HEK293 (cell line): Measurements from ENCODE around the gene GNLY.

Experiments
- PRDM10 ChIP-seq: fragments of 450-650 bp; formaldehyde crosslinking; IDR thresholded peaks from 2 replicates; pipeline ENCODE4 v1.5.1; 2016; ENCODE audit warnings: missing biosample characterization, missing genetic modification characterization
- TCF7L2 ChIP-seq: IDR thresholded peaks from 2 replicates; pipeline ENCODE4 v1.6.1; 2011; ENCODE audit warnings: low read depth, mild to moderate bottlenecking, inconsistent platforms, low read length, moderate library complexity, borderline replicate concordance
- ZNF24 ChIP-seq: fragments of 450-650 bp; formaldehyde crosslinking; IDR thresholded peaks from 2 replicates; pipeline ENCODE4 v1.5.1; 2016; ENCODE audit warnings: missing biosample characterization, missing genetic modification characterization
- ZNF596 ChIP-seq: fragments of 450-650 bp; IDR thresholded peaks from 2 replicates; pipeline ENCODE4 v1.5.0; 2018; ENCODE audit warnings: missing biosample characterization, mild to moderate bottlenecking, missing genetic modification characterization, moderate library complexity

- TF ChIP-seq ZNF596 (tag by site-specific recombination) (no peak), ZNF24 (no peak), TCF7L2 (no peak), PRDM10 (tag by site-specific recombination) (no peak)
Measured at GRCh38 chr2:85649201-85650190, 44.7 kb upstream of the GNLY start.
